GM23338 (cell line): ENCODE data around the gene SMAP2. TPM values are rescaled to one million over a fixed set of nuclear protein-coding genes. Genes with fewer than 3 reads are reported as not detected.

Source experiments
- ATAC-seq: fragments of 200-7000 bp; cut with Tn5 transposase; 3 replicates; pipeline ENCODE4 v1.9.1; 2020
- DNase-seq: peaks from one replicate; pipeline ENCODE4 v3.0.0-alpha.2; 2015; ENCODE audit warnings: low spot score
- H2AFZ ChIP-seq: fragments of 200-600 bp; sonication (generic); 2 replicates; pipeline ENCODE4 v1.8.0; 2016; ENCODE audit warnings: antibody characterized with exemption, mild to moderate bottlenecking, moderate library complexity
- H3F3A ChIP-seq: fragments of 200-600 bp; sonication (generic); replicated peaks from 2 replicates; pipeline ENCODE4 v1.8.0; 2017; ENCODE audit warnings: antibody characterized with exemption, mixed run types, low read depth
- H3K27ac ChIP-seq: fragments of 200-600 bp; sonication (generic); 2 replicates; pipeline ENCODE4 v1.6.1; 2016; ENCODE audit warnings: low read depth
- H3K27me3 ChIP-seq: fragments of 200-600 bp; sonication (generic); 2 replicates; pipeline ENCODE4 v1.8.0; 2016; ENCODE audit warnings: mild to moderate bottlenecking, mixed run types, moderate library complexity; ENCODE audit not compliant: insufficient read depth
- H3K36me3 ChIP-seq: fragments of 200-600 bp; sonication (generic); 2 replicates; pipeline ENCODE4 v1.8.0; 2016; ENCODE audit warnings: mild to moderate bottlenecking; ENCODE audit not compliant: insufficient read depth
- H3K4me1 ChIP-seq: fragments of 200-600 bp; sonication (generic); 2 replicates; pipeline ENCODE4 v1.8.0; 2016; ENCODE audit warnings: mild to moderate bottlenecking, moderate library complexity; ENCODE audit not compliant: insufficient read depth
- H3K4me2 ChIP-seq: fragments of 200-600 bp; sonication (generic); 2 replicates; pipeline ENCODE4 v1.7.1; 2017; ENCODE audit warnings: mixed run types
- H3K4me3 ChIP-seq: fragments of 200-600 bp; sonication (generic); 2 replicates; pipeline ENCODE4 v1.6.1; 2016; ENCODE audit warnings: mixed run types
- H3K79me2 ChIP-seq: fragments of 200-600 bp; sonication (generic); replicated peaks from 2 replicates; pipeline ENCODE4 v1.8.0; 2017; ENCODE audit warnings: mild to moderate bottlenecking; ENCODE audit not compliant: insufficient read depth
- H3K9me2 ChIP-seq: fragments of 200-600 bp; sonication (generic); 2 replicates; pipeline ENCODE4 v1.8.0; 2017; ENCODE audit not compliant: insufficient read depth
- H4K20me1 ChIP-seq: fragments of 200-600 bp; sonication (generic); replicated peaks from 2 replicates; pipeline ENCODE4 v1.8.0; 2017; ENCODE audit warnings: mild to moderate bottlenecking; ENCODE audit not compliant: insufficient read depth
- H3K27ac Mint-ChIP-seq: 2 replicates; pipeline ENCODE4 v1.8.0; 2020; ENCODE audit warnings: inconsistent platforms, mild to moderate bottlenecking, moderate library complexity, mixed read lengths
- H3K27me3 Mint-ChIP-seq: 3 replicates; pipeline ENCODE4 v1.8.0; 2022; ENCODE audit warnings: low read depth, mild to moderate bottlenecking, moderate library complexity, mixed read lengths, inconsistent platforms; ENCODE audit not compliant: insufficient read depth, poor library complexity
- H3K36me3 Mint-ChIP-seq: 3 replicates; pipeline ENCODE4 v1.8.0; 2021; ENCODE audit warnings: low read depth, mild to moderate bottlenecking, inconsistent platforms, moderate library complexity, mixed read lengths
- H3K4me1 Mint-ChIP-seq: 3 replicates; pipeline ENCODE4 v1.8.0; 2020; ENCODE audit warnings: mild to moderate bottlenecking, inconsistent platforms, mixed read lengths
- H3K4me3 Mint-ChIP-seq: 3 replicates; pipeline ENCODE4 v1.8.0; 2021; ENCODE audit warnings: moderate library complexity, mild to moderate bottlenecking, inconsistent platforms, mixed read lengths
- H3K9me3 Mint-ChIP-seq: 3 replicates; pipeline ENCODE4 v1.8.0; 2020; ENCODE audit warnings: moderate library complexity, mild to moderate bottlenecking, inconsistent platforms, mixed read lengths
- CREB1 ChIP-seq: fragments of 250-450 bp; sonication (Bioruptor Pico); IDR thresholded peaks from 2 replicates; pipeline ENCODE4 v1.5.0; 2020; ENCODE audit warnings: low read depth, mild to moderate bottlenecking, moderate library complexity
- CTCF ChIP-seq, 2 experiments: fragments of 200-600 bp in 1 of 2; sonication (generic) in 1 of 2; conservative IDR thresholded peaks; 2 replicates each; pipeline versions ENCODE4 v1.5.1 to v1.6.1; 2016 to 2017; ENCODE audit warnings: antibody characterized with exemption in 2 of 2, low read depth in 2 of 2, mild to moderate bottlenecking in 2 of 2, moderate library complexity in 1 of 2
- ETS1 ChIP-seq: IDR thresholded peaks from 2 replicates; pipeline ENCODE4 v1.6.1; 2016; ENCODE audit warnings: antibody characterized with exemption
- EZH2 ChIP-seq: fragments of 200-600 bp; sonication (generic); IDR thresholded peaks from one replicate; pipeline ENCODE4 v1.8.0; 2017; ENCODE audit warnings: antibody characterized with exemption, mild to moderate bottlenecking, low read depth; ENCODE audit not compliant: unreplicated experiment
- EZH2phosphoT487 ChIP-seq: fragments of 200-600 bp; sonication (generic); IDR thresholded peaks from one replicate; pipeline ENCODE4 v1.8.1; 2018; ENCODE audit warnings: antibody characterized with exemption; ENCODE audit not compliant: unreplicated experiment
- JUNB ChIP-seq: IDR thresholded peaks from one replicate; pipeline ENCODE4 v1.6.1; 2016; ENCODE audit warnings: antibody characterized with exemption; ENCODE audit not compliant: unreplicated experiment
- NANOG ChIP-seq: IDR thresholded peaks from 2 replicates; pipeline ENCODE4 v1.6.1; 2016; ENCODE audit warnings: antibody characterized with exemption, borderline replicate concordance
- POLR2AphosphoS5 ChIP-seq: IDR thresholded peaks from 2 replicates; pipeline ENCODE4 v1.6.1; 2016; ENCODE audit warnings: antibody characterized with exemption, low read depth
- REST ChIP-seq: IDR thresholded peaks from one replicate; pipeline ENCODE4 v1.6.1; 2018; ENCODE audit warnings: antibody characterized with exemption; ENCODE audit not compliant: unreplicated experiment
- STAT1 ChIP-seq: IDR thresholded peaks from one replicate; pipeline ENCODE4 v1.6.1; 2016; ENCODE audit warnings: antibody characterized with exemption; ENCODE audit not compliant: unreplicated experiment
- ZNF114 ChIP-seq: fragments of 250-450 bp; sonication (Bioruptor Pico); IDR thresholded peaks from 2 replicates; pipeline ENCODE4 v1.5.0; 2020; ENCODE audit warnings: mild to moderate bottlenecking, moderate library complexity
- ZNF331 ChIP-seq: fragments of 250-450 bp; sonication (Bioruptor Pico); IDR thresholded peaks from 2 replicates; pipeline ENCODE4 v1.5.0; 2020; ENCODE audit warnings: low read depth, mild to moderate bottlenecking, moderate library complexity
- ZNF462 ChIP-seq: fragments of 250-450 bp; sonication (Bioruptor Pico); IDR thresholded peaks from 2 replicates; pipeline ENCODE4 v1.5.0; 2020; ENCODE audit warnings: mild to moderate bottlenecking, moderate library complexity
- polyA plus RNA-seq: library from polyadenylated mRNA; unstranded; fragments of >200 nt; fragmentation: Nextera tagmentation; extraction: Ambion mirVana; gene quantifications from 2 replicates; pipeline ENCODE4 v1.2.1, GENCODE V29; 2016
- total RNA-seq: library from RNA; depleted of rRNA; stranded (reverse); fragments of >200 nt; shearing (Covaris generic); gene quantifications from 2 replicates; pipeline ENCODE4 v1.2.3, GENCODE V29; 2014

The SMAP2 gene
- total and polyA plus RNA-seq, 2 experiments from 2014 or later: 2.9 to 4.8 TPM

GRCh38 chr1:40396420-40396819 lies 22.9 kb downstream of the SMAP2 start:
- Mint-ChIP-seq H3K27ac (no peak overlapping the region), H3K4me1 (no peaks in the 10 kb centered on the region), H3K36me3 (no peaks in the 10 kb centered on the region), H3K27me3 (no peaks in the 10 kb centered on the region), H3K4me3 (no peak overlapping the region), H3K9me3 (no peaks in the 10 kb centered on the region)
- no peaks in the 10 kb centered on the region for H3K79me2 ChIP-seq
- no peak overlapping the region for H2AFZ ChIP-seq
- H3K27me3 ChIP-seq: no peaks in the 10 kb centered on the region
- no peak for ATAC-seq
- H3K4me2 ChIP-seq: no peak overlapping the region
- no peaks in the 10 kb centered on the region for H3K4me1 ChIP-seq
- H3F3A ChIP-seq: no peaks in the 10 kb centered on the region
- H4K20me1 ChIP-seq: no peaks in the 10 kb centered on the region
- H3K9me2 ChIP-seq: no peaks in the 10 kb centered on the region
- no peaks in the 10 kb centered on the region for H3K36me3 ChIP-seq
- TF ChIP-seq ZNF331 (CRISPR knock-in tag) (no peak), ZNF114 (CRISPR knock-in tag) (no peak), REST (no peak), ETS1 (no peak), CREB1 (CRISPR knock-in tag) (no peak), EZH2 (no peak), JUNB (no peak), ZNF462 (CRISPR knock-in tag) (no peak), EZH2phosphoT487 (no peak), STAT1 (no peak), POLR2AphosphoS5 (no peak), CTCF (conservative IDR thresholded peaks at IDR 0.05; ENCODE audit: low read depth in 2 of 2) (no peak), NANOG (no peak)
- DNase-seq: no peak
- no peak overlapping the region for H3K27ac ChIP-seq
- H3K4me3 ChIP-seq: no peak overlapping the region
